ENCODE measurements around the gene MAST4.

DNA sequence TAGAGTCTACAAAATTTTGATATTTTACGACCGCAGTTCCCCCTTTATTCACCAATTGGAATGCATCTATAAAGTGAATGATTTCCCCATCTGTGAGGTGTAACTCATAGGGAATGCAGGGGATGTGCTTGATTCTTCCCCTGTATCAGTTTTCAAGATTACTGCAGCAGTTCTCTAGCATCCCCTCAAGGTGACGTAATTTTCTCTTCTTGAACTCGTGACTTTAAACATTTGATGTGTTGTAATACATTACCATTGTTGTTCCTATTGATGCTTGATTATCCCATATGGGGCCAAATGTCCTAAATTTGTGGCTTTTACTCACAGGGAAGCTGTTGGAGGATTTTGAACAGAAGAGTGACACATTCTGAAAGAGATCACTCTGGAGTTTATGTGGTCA is 360.2 kb downstream of the MAST4 start:
- no peak for TF ChIP-seq POLR2AphosphoS5 (IDR thresholded peaks at IDR 0.05; ENCODE audit: low read depth, low read length)
- no peak for TF ChIP-seq TAF1 (IDR thresholded peaks at IDR 0.05; ENCODE audit: low read depth, low read length)
- no peak for TF ChIP-seq POLR2A (IDR thresholded peaks at IDR 0.05; ENCODE audit: low read depth, low read length)
- TF ChIP-seq SPI1 (IDR thresholded peaks at IDR 0.05; ENCODE audit: low read depth, low read length), result no peak

Measured in GM12891 (cell line).